ENCODE data around the gene ADGRG2. TPM values are rescaled to one million over a fixed set of nuclear protein-coding genes. Genes with fewer than 3 reads are reported as not detected.

Gene ADGRG2
- total and polyA plus RNA-seq, 12 donors = 0.24 to 1.7 (median 0.46) TPM

GRCh38 chrX:19046343-19047215 is 75.7 kb downstream of the ADGRG2 start:
- TF ChIP-seq CTCF (IDR thresholded peaks at IDR 0.05) (no peak), POLR2A (IDR thresholded peaks at IDR 0.05) (no peak)

GRCh38 chrX:19040373-19040772 is 81.9 kb downstream of the ADGRG2 start:
- WGBS, 4 donors = 26 to 32% (median 29%) methylated on average over 3 of the region's 3 CpGs
- intact Hi-C loops (cut with DNase I) = no loop called here
- H3K9me3 ChIP-seq (replicated peaks in 1 of 3) = no peaks in the 10 kb centered on the region
- H3K36me3 ChIP-seq (replicated peaks in 1 of 2) = no peaks in the 10 kb centered on the region
- H3K4me1 ChIP-seq (replicated peaks in 1 of 2) = no peaks in the 10 kb centered on the region
- DNase-seq = no peak
- no peak overlapping the region for H3K27ac ChIP-seq
- H3K27me3 ChIP-seq = no peaks in the 10 kb centered on the region
- H3K4me3 ChIP-seq = no peak overlapping the region
- TF ChIP-seq POLR2A (IDR thresholded peaks at IDR 0.05) (no peak), CTCF (IDR thresholded peaks at IDR 0.05) (peak; percentile 7 to 35 (median 18))

More at GRCh38 chrX:19046343-19047215, 75.7 kb downstream of the ADGRG2 start:
- Histone ChIP-seq H3K4me3 (no peak overlapping the region), H3K9me3 (replicated peaks in 1 of 3) (no peaks in the 10 kb centered on the region), H3K27ac (no peak overlapping the region), H3K36me3 (replicated peaks in 1 of 2) (no peaks in the 10 kb centered on the region), H3K4me1 (replicated peaks in 1 of 2) (no peaks in the 10 kb centered on the region), H3K27me3 (no peaks in the 10 kb centered on the region)
- intact Hi-C loops (cut with DNase I) = no loop called here
- DNase-seq = no peak
- WGBS, 4 donors = 72 to 85% (median 75%) methylated on average over 8 of the region's 8 CpGs

GRCh38 chrX:19034025-19034424 is 88.2 kb downstream of the ADGRG2 start:
- Histone ChIP-seq H3K4me1 (replicated peaks in 1 of 2) (no peaks in the 10 kb centered on the region), H3K27me3 (no peaks in the 10 kb centered on the region), H3K36me3 (replicated peaks in 1 of 2) (no peaks in the 10 kb centered on the region), H3K9me3 (replicated peaks in 1 of 3) (no peaks in the 10 kb centered on the region), H3K4me3 (no peak overlapping the region), H3K27ac (no peak overlapping the region)
- DNase-seq = no peak
- TF ChIP-seq POLR2A (IDR thresholded peaks at IDR 0.05) = no peak
- TF ChIP-seq CTCF (IDR thresholded peaks at IDR 0.05) = no peak
- WGBS, 4 donors = 74 to 92% (median 86%) methylated on average over 6 of the region's 6 CpGs
- intact Hi-C loops (cut with DNase I) = no loop called here

- H3K4me3 ChIP-seq = no peak overlapping the region
- WGBS, 4 donors = 74 to 96% (median 85%) methylated on average over 3 of the region's 3 CpGs
- H3K27me3 ChIP-seq = no peaks in the 10 kb centered on the region
- no peak overlapping the region for H3K27ac ChIP-seq
- TF ChIP-seq CTCF (IDR thresholded peaks at IDR 0.05) = no peak
- no peak for TF ChIP-seq POLR2A (IDR thresholded peaks at IDR 0.05)
- H3K4me1 ChIP-seq (replicated peaks in 1 of 2) = no peaks in the 10 kb centered on the region
- no peaks in the 10 kb centered on the region for H3K9me3 ChIP-seq (replicated peaks in 1 of 3)
- no peak for DNase-seq
- intact Hi-C loops (cut with DNase I) = no loop called here
- no peaks in the 10 kb centered on the region for H3K36me3 ChIP-seq (replicated peaks in 1 of 2)
Measured at GRCh38 chrX:19030805-19031204, 91.5 kb downstream of the ADGRG2 start.

Data from adrenal gland (tissue), 12 donors.